CD8-positive, alpha-beta memory T cell (primary cell): ENCODE results near the gene IRF2BP2. TPM values are rescaled to one million over a fixed set of nuclear protein-coding genes. Genes with fewer than 3 reads are reported as not detected.

Source experiments
- CTCF ChIA-PET: fragments of 350-600 bp; sonication (Branson Sonifier 250); formaldehyde crosslinking; loops from one replicate; lab custom pipeline; 2021; ENCODE audit warnings: antibody characterized with exemption; lab: Charles Lee
- POLR2A ChIA-PET: fragments of 350-600 bp; sonication (Branson Sonifier 250); formaldehyde crosslinking; loops from one replicate; lab custom pipeline; 2021; ENCODE audit warnings: antibody characterized with exemption; lab: Charles Lee
- DNase-seq, 5 donors: peaks; one replicate each; pipeline versions ENCODE4 v3.0.0 to v3.0.0-alpha.2; 2020 to 2022; ENCODE audit warnings: mixed read lengths in 1 of 5
- H3K27ac ChIP-seq: one replicate; pipeline ENCODE4 v1.7.0; 2013; ENCODE audit warnings: low read depth, mild to moderate bottlenecking, low read length, moderate library complexity
- H3K27me3 ChIP-seq: 2 replicates; pipeline ENCODE4 v1.7.0; 2013; ENCODE audit warnings: low read length, mild to moderate bottlenecking; ENCODE audit not compliant: insufficient read depth, poor library complexity, severe bottlenecking
- H3K36me3 ChIP-seq: 2 replicates; pipeline ENCODE4 v1.7.0; 2013; ENCODE audit warnings: mild to moderate bottlenecking, low read length, moderate library complexity; ENCODE audit not compliant: insufficient read depth
- H3K4me1 ChIP-seq: 2 replicates; pipeline ENCODE4 v1.7.0; 2013; ENCODE audit warnings: mild to moderate bottlenecking, low read length, moderate library complexity; ENCODE audit not compliant: insufficient read depth
- H3K4me3 ChIP-seq: 2 replicates; pipeline ENCODE4 v1.7.0; 2013; ENCODE audit warnings: mild to moderate bottlenecking, low read length
- H3K9me3 ChIP-seq: 2 replicates; pipeline ENCODE4 v1.7.0; 2013; ENCODE audit warnings: mild to moderate bottlenecking, low read length
- H3K27ac Mint-ChIP-seq, 8 donors: one replicate each; pipeline ENCODE4 v1.8.0; 2020 to 2021; ENCODE audit warnings: mixed read lengths in 8 of 8, mild to moderate bottlenecking in 6 of 8, inconsistent platforms in 3 of 8, moderate library complexity in 3 of 8
- H3K27me3 Mint-ChIP-seq, 2 donors: one replicate each; pipeline ENCODE4 v1.8.0; 2020 to 2021; ENCODE audit warnings: mixed read lengths in 2 of 2, mild to moderate bottlenecking in 1 of 2, moderate library complexity in 1 of 2
- H3K36me3 Mint-ChIP-seq, 3 donors: one replicate each; pipeline ENCODE4 v1.8.0; 2020 to 2021; ENCODE audit warnings: mixed read lengths in 3 of 3, inconsistent platforms in 1 of 3, mild to moderate bottlenecking in 1 of 3
- H3K4me1 Mint-ChIP-seq, 3 donors: one replicate each; pipeline ENCODE4 v1.8.0; 2020 to 2021; ENCODE audit warnings: mixed read lengths in 3 of 3, inconsistent platforms in 1 of 3, mild to moderate bottlenecking in 1 of 3
- H3K4me3 Mint-ChIP-seq, 7 donors: one replicate each; pipeline ENCODE4 v1.8.0; 2020 to 2021; ENCODE audit warnings: mixed read lengths in 7 of 7, mild to moderate bottlenecking in 6 of 7, moderate library complexity in 4 of 7, inconsistent platforms in 2 of 7
- H3K9me3 Mint-ChIP-seq, 5 donors: one replicate each; pipeline ENCODE4 v1.8.0; 2020 to 2022; ENCODE audit warnings: mixed read lengths in 5 of 5, mild to moderate bottlenecking in 3 of 5, moderate library complexity in 2 of 5, inconsistent platforms in 1 of 5
- polyA plus RNA-seq: library from polyadenylated mRNA; unstranded; fragments of 300-500 nt; fragmentation: Illumina TruSeq; gene quantifications from one replicate; pipeline ENCODE4 v1.2.3, GENCODE V29; 2021
- total RNA-seq, 2 experiments: library from RNA; stranded (reverse); gene quantifications; one replicate each; pipeline ENCODE4 v1.2.3, GENCODE V29; 2021

IRF2BP2 gene
- total and polyA plus RNA-seq, 3 experiments from 2014 or later, result 42.5 to 98.4 (median 91.8) TPM

DNA sequence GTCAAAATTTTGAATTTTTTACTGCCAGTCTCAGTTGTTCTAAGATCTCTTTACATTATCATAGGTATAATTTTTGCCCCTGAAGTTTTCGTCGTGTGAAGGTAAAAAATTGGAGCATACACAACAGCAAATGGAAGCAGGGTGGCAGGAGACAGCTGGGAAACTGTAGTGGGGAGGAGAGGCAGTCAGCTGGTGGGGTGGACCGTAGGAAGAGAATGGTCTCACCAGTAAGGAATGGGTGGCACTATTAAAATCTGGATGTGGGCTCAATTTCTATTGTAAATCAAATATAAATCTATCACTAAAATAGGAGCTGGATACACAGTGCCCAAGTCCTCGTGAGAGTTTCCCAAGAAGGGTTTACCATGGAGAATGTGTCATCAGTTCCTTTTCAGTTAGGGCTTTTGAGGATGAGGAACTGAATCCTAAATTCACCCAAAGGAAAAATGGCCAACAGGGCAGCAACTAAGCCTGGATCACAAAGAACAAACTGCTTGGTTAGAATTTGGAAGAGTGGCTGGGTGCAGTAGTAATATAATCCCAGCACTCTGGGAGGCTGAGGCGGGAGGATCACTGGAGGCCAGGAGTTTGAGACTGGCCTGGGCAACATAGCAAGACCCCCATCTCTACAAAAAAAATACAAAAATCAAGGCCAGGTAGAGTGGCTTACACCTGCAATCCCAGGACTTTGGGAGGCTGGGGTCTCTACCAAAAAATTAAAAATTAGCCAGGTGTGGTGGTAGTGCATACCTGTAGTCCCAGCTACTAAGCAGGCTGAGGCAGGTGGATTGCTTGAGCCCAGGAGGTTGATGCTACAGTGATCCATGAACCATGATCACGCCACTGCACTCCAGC, 10.5 kb upstream of the IRF2BP2 start:
- Histone ChIP-seq H3K27ac (no peak overlapping the region), H3K36me3 (no peaks in the 10 kb centered on the region), H3K4me1 (no peaks in the 10 kb centered on the region), H3K4me3 (no peak overlapping the region), H3K27me3 (no peaks in the 10 kb centered on the region), H3K9me3 (no peaks in the 10 kb centered on the region)
- CTCF ChIA-PET, result interaction anchor here (0.8 kb wide), 1 partner anchor 23 kb away, joined by 3 read pairs; no protein-coding TSS in a partner anchor
- DNase-seq, result no peak
- Mint-ChIP-seq H3K9me3 (no peaks in the 10 kb centered on the region), H3K4me3 (no peak overlapping the region), H3K36me3 (peaks cover 0 to 2% (median 0%) of the 10 kb centered on the region in 3 donors), H3K4me1 (no peaks in the 10 kb centered on the region), H3K27me3 (peaks cover 2 to 13% of the 10 kb centered on the region in 2 donors), H3K27ac (no peak overlapping the region)
- POLR2A ChIA-PET, result no interaction called here

DNA sequence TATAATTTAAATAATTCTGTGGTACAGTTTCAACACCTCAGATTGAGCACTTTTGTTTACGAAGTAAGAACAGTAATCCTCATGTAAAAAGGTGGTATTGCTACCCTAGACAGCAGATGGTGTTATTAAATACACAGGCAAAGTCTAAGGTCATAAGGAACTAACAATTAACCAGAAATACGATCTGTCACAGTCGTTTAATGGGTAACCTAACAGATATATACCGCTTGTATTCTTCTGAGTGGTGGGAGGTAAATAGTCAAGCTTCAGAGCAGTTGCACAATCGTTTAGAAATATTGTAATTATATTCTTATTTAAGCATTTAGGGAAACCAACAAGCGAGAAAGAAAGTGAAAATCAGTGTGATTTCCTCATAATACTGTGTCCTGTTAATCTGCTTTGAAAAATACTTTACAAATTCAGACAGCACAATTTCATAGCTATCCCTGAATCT, 9.8 kb upstream of the IRF2BP2 start:
- Mint-ChIP-seq H3K36me3 (no peaks in the 10 kb centered on the region), H3K4me3 (no peak overlapping the region), H3K27ac (no peak overlapping the region), H3K9me3 (no peaks in the 10 kb centered on the region), H3K27me3 (peaks cover 2 to 13% of the 10 kb centered on the region in 2 donors), H3K4me1 (no peaks in the 10 kb centered on the region)
- no peak overlapping the region for H3K4me3 ChIP-seq
- no peaks in the 10 kb centered on the region for H3K4me1 ChIP-seq
- no peaks in the 10 kb centered on the region for H3K36me3 ChIP-seq
- H3K27ac ChIP-seq, result no peak overlapping the region
- H3K9me3 ChIP-seq, result no peaks in the 10 kb centered on the region
- H3K27me3 ChIP-seq, result no peaks in the 10 kb centered on the region
- ChIA-PET CTCF (interaction anchor here (0.8 kb wide), 1 partner anchor 22 kb away, joined by 3 read pairs; no protein-coding TSS in a partner anchor), POLR2A (no interaction called here)
- no peak for DNase-seq

DNA sequence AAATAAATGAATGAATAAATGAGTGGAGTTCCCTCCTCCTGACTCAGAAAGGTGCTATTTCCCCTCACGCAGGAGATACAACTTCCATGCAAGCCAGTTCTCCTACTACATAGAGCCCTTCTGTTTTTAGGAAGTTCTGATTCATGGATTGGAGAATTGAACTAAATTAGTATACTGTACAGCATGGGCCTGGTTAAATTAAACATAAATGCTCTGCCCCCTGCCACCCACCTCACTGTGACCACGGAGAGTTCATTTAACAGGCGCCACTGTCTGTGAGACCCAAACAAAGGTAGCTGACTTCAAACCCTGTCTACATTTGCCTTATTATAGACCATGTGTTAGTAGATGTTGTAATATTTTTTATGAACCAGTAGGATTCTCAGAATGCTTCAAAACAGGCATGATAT, 9.1 kb upstream of the IRF2BP2 start:
- Mint-ChIP-seq H3K27me3 (peaks cover 2 to 13% of the 10 kb centered on the region in 2 donors), H3K4me1 (peaks cover 0 to under 1% (median 0%) of the 10 kb centered on the region in 3 donors), H3K9me3 (no peaks in the 10 kb centered on the region), H3K4me3 (peak overlapping the region in 1 of 7 donors; percentile 5), H3K27ac (no peak overlapping the region), H3K36me3 (no peaks in the 10 kb centered on the region)
- DNase-seq, result no peak
- POLR2A ChIA-PET, result no interaction called here
- CTCF ChIA-PET, result no interaction called here
- Histone ChIP-seq H3K27ac (no peak overlapping the region), H3K36me3 (no peaks in the 10 kb centered on the region), H3K4me1 (peaks cover 5% of the 10 kb centered on the region), H3K27me3 (no peaks in the 10 kb centered on the region), H3K4me3 (no peak overlapping the region), H3K9me3 (no peaks in the 10 kb centered on the region)

DNA sequence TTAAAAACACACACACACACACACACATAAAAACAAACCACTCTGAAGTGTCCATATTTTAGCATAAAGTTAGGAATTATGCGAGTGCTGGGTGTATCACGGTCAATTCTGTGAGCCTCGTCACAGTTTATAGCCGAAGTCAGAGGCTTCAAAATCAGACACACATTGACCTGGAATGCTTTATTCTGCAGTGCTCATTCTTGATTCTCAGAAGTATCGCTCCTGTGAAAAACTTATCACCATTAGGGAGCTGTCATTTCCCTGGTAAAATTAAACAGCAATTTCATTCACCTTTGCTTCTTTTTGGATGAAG, 8.7 kb upstream of the IRF2BP2 start:
- H3K27me3 Mint-ChIP-seq, result peaks cover 2 to 13% of the 10 kb centered on the region in 2 donors
- ChIA-PET CTCF (no interaction called here), POLR2A (no interaction called here)
- no peaks in the 10 kb centered on the region for H3K36me3 Mint-ChIP-seq
- no peak overlapping the region for H3K4me3 Mint-ChIP-seq
- Histone ChIP-seq H3K4me1 (peaks cover 9% of the 10 kb centered on the region), H3K36me3 (no peaks in the 10 kb centered on the region), H3K4me3 (no peak overlapping the region), H3K27me3 (no peaks in the 10 kb centered on the region), H3K9me3 (no peaks in the 10 kb centered on the region), H3K27ac (no peak overlapping the region)
- no peaks in the 10 kb centered on the region for H3K9me3 Mint-ChIP-seq
- no peak for DNase-seq
- no peak overlapping the region for H3K27ac Mint-ChIP-seq
- H3K4me1 Mint-ChIP-seq, result peaks cover 2 to 4% (median 3%) of the 10 kb centered on the region in 3 donors

DNA sequence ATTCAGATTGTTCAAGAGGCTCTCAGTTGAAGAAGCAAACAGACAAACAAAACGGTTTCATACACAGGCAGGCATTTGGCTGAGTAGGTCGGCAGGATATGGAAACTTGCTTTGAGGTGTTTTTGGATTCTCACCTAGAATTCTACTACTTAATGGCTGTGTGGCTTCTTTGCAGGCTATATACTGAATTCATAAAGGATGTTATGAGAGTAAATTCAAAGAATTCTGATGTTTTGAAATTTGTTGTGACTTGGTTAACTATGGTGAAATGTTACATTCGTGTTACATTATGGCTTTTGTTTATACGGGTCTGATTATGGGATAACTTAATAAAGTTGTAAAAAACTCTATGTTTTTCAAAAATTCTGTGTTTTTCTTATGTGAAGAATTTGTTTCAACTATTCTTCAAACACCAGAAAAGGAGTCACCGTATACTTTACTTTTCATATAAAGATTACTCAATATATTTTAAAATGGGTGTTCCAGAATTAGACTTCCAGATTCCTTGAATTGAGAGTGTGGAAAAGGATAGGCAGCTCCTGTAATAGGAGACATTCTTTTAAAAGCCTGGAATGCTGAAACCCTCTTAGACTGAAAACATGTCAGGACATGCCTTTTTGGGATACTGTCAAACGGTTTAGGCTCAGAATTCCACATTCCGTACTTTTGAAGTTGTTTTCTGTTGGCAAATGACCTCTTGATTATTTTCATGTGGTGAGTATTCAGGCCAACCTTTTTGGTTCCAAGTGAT, 8.2 kb upstream of the IRF2BP2 start:
- Histone ChIP-seq H3K36me3 (no peaks in the 10 kb centered on the region), H3K4me3 (no peak overlapping the region), H3K4me1 (peaks cover 14% of the 10 kb centered on the region), H3K27ac (no peak overlapping the region), H3K27me3 (no peaks in the 10 kb centered on the region), H3K9me3 (no peaks in the 10 kb centered on the region)
- no peaks in the 10 kb centered on the region for H3K9me3 Mint-ChIP-seq
- H3K36me3 Mint-ChIP-seq, result no peaks in the 10 kb centered on the region
- POLR2A ChIA-PET, result no interaction called here
- H3K27ac Mint-ChIP-seq, result no peak overlapping the region
- no peak overlapping the region for H3K4me3 Mint-ChIP-seq
- no peak for DNase-seq
- CTCF ChIA-PET, result no interaction called here
- H3K27me3 Mint-ChIP-seq, result peaks cover 2 to 13% of the 10 kb centered on the region in 2 donors
- peaks cover 4 to 10% (median 9%) of the 10 kb centered on the region in 3 donors for H3K4me1 Mint-ChIP-seq

DNA sequence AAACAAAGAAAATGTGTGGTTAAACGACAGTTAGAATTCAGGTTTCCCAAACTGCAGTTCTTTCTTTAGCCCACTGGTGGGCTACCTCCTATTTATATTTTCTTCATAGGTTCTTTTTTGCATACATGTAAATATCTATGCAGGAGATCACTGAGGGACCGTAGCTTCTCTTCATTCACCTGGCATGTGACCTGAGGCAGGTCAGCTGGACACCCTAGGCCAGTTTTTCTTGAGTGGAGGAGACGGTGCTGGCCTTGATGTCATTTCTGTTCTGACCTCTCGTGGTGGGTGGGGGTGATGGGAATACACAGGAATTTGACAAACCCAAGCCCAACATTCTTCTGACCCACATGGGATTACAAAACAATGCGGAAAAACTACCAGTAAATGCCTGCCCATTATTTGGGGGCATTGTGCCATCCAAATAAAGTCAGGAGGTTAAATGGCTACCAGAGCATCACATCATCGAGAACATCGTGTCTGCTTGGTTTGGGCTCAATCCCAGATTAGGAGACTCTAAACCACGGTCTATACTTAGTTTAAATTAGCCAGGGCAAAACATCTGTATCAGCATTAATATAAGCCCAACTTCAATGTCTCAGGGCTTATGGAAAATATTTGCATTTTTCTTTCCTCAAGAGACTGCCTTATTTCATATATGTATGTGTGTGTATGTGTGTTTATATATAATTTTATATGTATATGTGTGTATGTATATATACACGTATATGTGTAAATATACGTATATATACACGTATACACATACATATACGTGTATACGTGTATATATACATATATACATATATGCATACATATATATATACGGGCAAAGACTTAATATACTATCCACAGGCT, 7.4 kb upstream of the IRF2BP2 start:
- H3K4me1 Mint-ChIP-seq, result peaks cover 12 to 18% (median 17%) of the 10 kb centered on the region in 3 donors
- Histone ChIP-seq H3K27ac (no peak overlapping the region), H3K9me3 (no peaks in the 10 kb centered on the region), H3K36me3 (no peaks in the 10 kb centered on the region), H3K4me1 (peaks cover 22% of the 10 kb centered on the region), H3K4me3 (no peak overlapping the region), H3K27me3 (no peaks in the 10 kb centered on the region)
- no peak overlapping the region for H3K27ac Mint-ChIP-seq
- H3K27me3 Mint-ChIP-seq, result peaks cover 0 to 13% of the 10 kb centered on the region in 2 donors
- no peaks in the 10 kb centered on the region for H3K9me3 Mint-ChIP-seq
- DNase-seq, result no peak
- ChIA-PET CTCF (no interaction called here), POLR2A (no interaction called here)
- H3K36me3 Mint-ChIP-seq, result no peaks in the 10 kb centered on the region
- no peak overlapping the region for H3K4me3 Mint-ChIP-seq

DNA sequence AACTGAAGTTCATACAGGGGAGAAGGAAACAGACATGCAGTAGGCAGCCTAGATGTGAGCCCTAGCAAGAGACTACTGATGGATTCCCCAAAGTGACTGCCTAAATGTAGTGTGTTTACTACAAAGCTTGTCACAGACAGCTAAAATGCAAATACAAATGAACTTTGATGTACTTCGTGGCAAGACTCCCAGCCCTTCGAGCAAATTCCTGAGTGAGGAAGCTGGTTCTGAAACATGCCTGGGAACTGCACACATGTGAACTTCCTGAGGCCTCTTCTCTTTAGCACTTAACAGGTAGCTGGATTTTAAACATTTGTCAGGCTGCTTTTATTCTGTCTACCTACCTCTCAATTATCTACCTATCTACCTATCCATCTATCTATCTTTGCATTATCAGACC, 6.7 kb upstream of the IRF2BP2 start:
- H3K27me3 Mint-ChIP-seq, result peaks cover 0 to 13% of the 10 kb centered on the region in 2 donors
- Histone ChIP-seq H3K36me3 (no peaks in the 10 kb centered on the region), H3K4me1 (peaks cover 29% of the 10 kb centered on the region), H3K4me3 (no peak overlapping the region), H3K27me3 (no peaks in the 10 kb centered on the region), H3K27ac (no peak overlapping the region), H3K9me3 (no peaks in the 10 kb centered on the region)
- DNase-seq, result no peak
- no peaks in the 10 kb centered on the region for H3K9me3 Mint-ChIP-seq
- no peak overlapping the region for H3K27ac Mint-ChIP-seq
- no peaks in the 10 kb centered on the region for H3K36me3 Mint-ChIP-seq
- H3K4me1 Mint-ChIP-seq, result peaks cover 19 to 25% (median 24%) of the 10 kb centered on the region in 3 donors
- no peak overlapping the region for H3K4me3 Mint-ChIP-seq
- ChIA-PET CTCF (interaction anchor here (8.3 kb wide), 1 partner anchor 17 kb away, joined by 68 read pairs; no protein-coding TSS in a partner anchor), POLR2A (no interaction called here)
